IMR-90 (cell line): ENCODE measurements around the gene ATP6V0C. TPM values are rescaled to one million over a fixed set of nuclear protein-coding genes. Genes with fewer than 3 reads are reported as not detected.

ENCODE experiments used
- ATAC-seq: fragments of 200-7000 bp; cut with Tn5 transposase; 2 replicates; pipeline ENCODE4 v1.9.1; 2020; ENCODE audit warnings: low read depth, mild to moderate bottlenecking, moderate library complexity
- BruUV-seq: library from RNA; stranded (reverse); fragments of 400-500 nt; replicated peaks from 2 replicates; lab custom pipeline; 2021; lab: Mats Ljungman, UMichigan
- CTCF ChIA-PET: fragments of 300-600 bp; formaldehyde crosslinking; extraction: SDS; loops from one replicate; lab custom pipeline; 2021; ENCODE audit warnings: antibody characterized with exemption; lab: Yijun Ruan, JAX
- POLR2A ChIA-PET: fragments of 300-600 bp; sonication (Branson Sonifier 250); formaldehyde crosslinking; loops from one replicate; lab custom pipeline; 2022; ENCODE audit warnings: antibody characterized with exemption; ENCODE audit not compliant: unreplicated experiment; lab: Charles Lee
- DNase-seq: peaks from one replicate; pipeline ENCODE4 v3.0.0; 2013
- H2AFZ ChIP-seq: replicated peaks from 2 replicates; pipeline ENCODE3; 2013; ENCODE audit warnings: low read length, mild to moderate bottlenecking; ENCODE audit not compliant: poor library complexity
- H2AK5ac ChIP-seq: 2 replicates; pipeline ENCODE4 v1.6.1; 2013; ENCODE audit warnings: low read depth, low read length, inconsistent platforms
- H2AK9ac ChIP-seq: replicated peaks from 2 replicates; pipeline ENCODE3; 2013; ENCODE audit warnings: mild to moderate bottlenecking, low read depth, low read length, moderate library complexity; ENCODE audit not compliant: poor library complexity
- H2BK120ac ChIP-seq: 2 replicates; pipeline ENCODE4 v1.6.1; 2013; ENCODE audit warnings: low read depth, low read length, inconsistent platforms
- H2BK15ac ChIP-seq: 3 replicates; pipeline ENCODE4 v1.6.1; 2013; ENCODE audit warnings: low read depth, low read length, inconsistent platforms
- H2BK20ac ChIP-seq: 2 replicates; pipeline ENCODE4 v1.6.1; 2013; ENCODE audit warnings: low read depth, mild to moderate bottlenecking, inconsistent platforms, low read length, moderate library complexity
- H2BK5ac ChIP-seq: 2 replicates; pipeline ENCODE4 v1.6.1; 2013; ENCODE audit warnings: mild to moderate bottlenecking, low read depth, low read length, inconsistent platforms; ENCODE audit not compliant: poor library complexity, severe bottlenecking
- H3K14ac ChIP-seq: replicated peaks from 2 replicates; pipeline ENCODE4 v1.6.1; 2013; ENCODE audit warnings: low read depth, low read length, inconsistent platforms
- H3K18ac ChIP-seq: 2 replicates; pipeline ENCODE4 v1.6.1; 2013; ENCODE audit warnings: low read depth, low read length, control low read depth
- H3K23ac ChIP-seq: 2 replicates; pipeline ENCODE4 v1.6.1; 2013; ENCODE audit warnings: low read depth, low read length, inconsistent platforms
- H3K27ac ChIP-seq: 2 replicates; pipeline ENCODE4 v1.5.1; 2013; ENCODE audit warnings: mild to moderate bottlenecking, control low read depth, low read length; ENCODE audit not compliant: insufficient read depth
- H3K27me3 ChIP-seq: 2 replicates; pipeline ENCODE4 v1.6.1; 2013; ENCODE audit warnings: low read length; ENCODE audit not compliant: control insufficient read depth, insufficient read depth
- H3K36me3 ChIP-seq: 2 replicates; pipeline ENCODE4 v1.6.1; 2013; ENCODE audit warnings: low read length, mixed read lengths; ENCODE audit not compliant: control insufficient read depth, insufficient read depth
- H3K4ac ChIP-seq: 2 replicates; pipeline ENCODE4 v1.6.1; 2013; ENCODE audit warnings: low read depth, low read length, inconsistent platforms
- H3K4me1 ChIP-seq: 2 replicates; pipeline ENCODE4 v1.6.1; 2013; ENCODE audit warnings: low read length, mixed read lengths; ENCODE audit not compliant: control insufficient read depth, insufficient read depth
- H3K4me2 ChIP-seq: 2 replicates; pipeline ENCODE4 v1.6.1; 2013; ENCODE audit warnings: low read depth, mild to moderate bottlenecking, control low read depth, low read length, moderate library complexity
- H3K4me3 ChIP-seq: 2 replicates; pipeline ENCODE4 v1.5.1; 2013; ENCODE audit warnings: low read depth, mild to moderate bottlenecking, control low read depth, low read length, moderate library complexity; ENCODE audit not compliant: insufficient read depth
- H3K56ac ChIP-seq: 2 replicates; pipeline ENCODE4 v1.6.1; 2013; ENCODE audit warnings: low read length, inconsistent platforms; ENCODE audit not compliant: insufficient read depth; ENCODE audit errors: extremely low read depth
- H3K79me1 ChIP-seq, 2 experiments: 2 replicates each; pipeline ENCODE4 v1.6.1; 2013; ENCODE audit warnings: low read length in 2 of 2, inconsistent platforms in 1 of 2, low read depth in 1 of 2
- H3K9ac ChIP-seq: 2 replicates; pipeline ENCODE4 v1.6.1; 2013; ENCODE audit warnings: low read depth, low read length, control low read depth
- H3K9me1 ChIP-seq: 2 replicates; pipeline ENCODE4 v1.6.1; 2013; ENCODE audit warnings: low read length, inconsistent platforms; ENCODE audit not compliant: insufficient read depth
- H3K9me3 ChIP-seq: 2 replicates; pipeline ENCODE4 v1.6.1; 2013; ENCODE audit warnings: low read length; ENCODE audit not compliant: control insufficient read depth, insufficient read depth
- H4K20me1 ChIP-seq: 2 replicates; pipeline ENCODE4 v1.6.1; 2013; ENCODE audit warnings: low read length, inconsistent platforms; ENCODE audit not compliant: insufficient read depth
- H4K5ac ChIP-seq: 2 replicates; pipeline ENCODE4 v1.6.1; 2013; ENCODE audit warnings: mild to moderate bottlenecking, low read depth, low read length, control low read depth
- H4K8ac ChIP-seq, 2 experiments: 2 replicates each; pipeline ENCODE4 v1.6.1; 2013; ENCODE audit warnings: low read depth in 2 of 2, low read length in 2 of 2, control low read depth in 1 of 2, inconsistent platforms in 1 of 2
- H4K91ac ChIP-seq: 2 replicates; pipeline ENCODE4 v1.6.1; 2013; ENCODE audit warnings: low read depth, low read length, inconsistent platforms; ENCODE audit not compliant: insufficient read depth
- BHLHE40 ChIP-seq: fragments of 150-350 bp; IDR thresholded peaks from 2 replicates; pipeline ENCODE4 v1.6.1; 2016; ENCODE audit warnings: mild to moderate bottlenecking, low read depth, low read length
- CEBPB ChIP-seq: IDR thresholded peaks from 2 replicates; pipeline ENCODE4 v1.6.1; 2012; ENCODE audit warnings: low read depth, low read length, improper control_type of control experiment
- CHD1 ChIP-seq: IDR thresholded peaks from 2 replicates; pipeline ENCODE4 v1.6.1; 2012; ENCODE audit warnings: low read depth, low read length, improper control_type of control experiment
- FOS ChIP-seq: fragments of 150-350 bp; IDR thresholded peaks from 2 replicates; pipeline ENCODE4 v1.6.1; 2016; ENCODE audit warnings: low read depth, low read length
- MAFK ChIP-seq: IDR thresholded peaks from 2 replicates; pipeline ENCODE4 v1.6.1; 2012; ENCODE audit warnings: low read depth, low read length, improper control_type of control experiment
- MAZ ChIP-seq: IDR thresholded peaks from 2 replicates; pipeline ENCODE4 v1.6.1; 2012; ENCODE audit warnings: low read depth, mild to moderate bottlenecking, low read length, improper control_type of control experiment, moderate library complexity, borderline replicate concordance
- MXI1 ChIP-seq: IDR thresholded peaks from 2 replicates; pipeline ENCODE4 v1.6.1; 2012; ENCODE audit warnings: low read depth, mild to moderate bottlenecking, low read length, moderate library complexity, borderline replicate concordance
- NFE2L2 ChIP-seq: fragments of 150-350 bp; IDR thresholded peaks from 2 replicates; pipeline ENCODE4 v1.6.1; 2016; ENCODE audit warnings: low read depth, mild to moderate bottlenecking, low read length
- POLR2A ChIP-seq: IDR thresholded peaks from 2 replicates; pipeline ENCODE4 v1.6.1; 2012; ENCODE audit warnings: mild to moderate bottlenecking, low read depth, low read length
- RAD21 ChIP-seq: IDR thresholded peaks from 2 replicates; pipeline ENCODE4 v1.6.1; 2012; ENCODE audit warnings: low read length, improper control_type of control experiment
- RCOR1 ChIP-seq: IDR thresholded peaks from 2 replicates; pipeline ENCODE4 v1.6.1; 2012; ENCODE audit warnings: mild to moderate bottlenecking, low read length, improper control_type of control experiment; ENCODE audit not compliant: insufficient replicate concordance
- RFX5 ChIP-seq: IDR thresholded peaks from 2 replicates; pipeline ENCODE4 v1.8.0; 2012; ENCODE audit warnings: low read depth, mild to moderate bottlenecking, low read length, moderate library complexity
- SMC3 ChIP-seq: fragments of 150-350 bp; IDR thresholded peaks from 2 replicates; pipeline ENCODE4 v1.6.1; 2016; ENCODE audit warnings: low read depth, mild to moderate bottlenecking, antibody characterized with exemption, low read length, moderate library complexity
- WGBS, 2 experiments: methylation state at CpG; one replicate each; pipeline versions ENCODE4 v1.1.5 to v1.1.7; 2013; ENCODE audit warnings: missing lambda C conversion rate in 2 of 2; ENCODE audit not compliant: insufficient read length in 1 of 2; ENCODE audit errors: extremely low coverage in 2 of 2; 5-methylcytosine and 5-hydroxymethylcytosine counted together
- dilution Hi-C: fragments of 300-500 bp; cut with HindIII; formaldehyde crosslinking; loops from one replicate; pipeline ENCODE4 v1.14.3; 2018; ENCODE audit warnings: low sequenced_read_pairs; ENCODE audit not compliant: unreplicated experiment
- in situ Hi-C: fragments of 300-500 bp; cut with MboI; formaldehyde crosslinking; loops from 3 replicates; pipeline ENCODE4 v1.14.3; 2019; ENCODE audit warnings: low sequenced_read_pairs, inconsistent platforms, mixed read lengths
- intact Hi-C: fragments of 100-400 bp; cut with micrococcal nuclease; formaldehyde crosslinking; loops from 2 replicates; pipeline ENCODE4 v1.10.0; 2022
- polyA plus RNA-seq, 3 experiments: library from polyadenylated mRNA; depleted of rRNA; stranded (reverse); fragments of >200 nt; gene quantifications; 2 replicates each; pipeline ENCODE4 v1.2.3, GENCODE V29; 2012; ENCODE audit warnings: low replicate concordance in 1 of 3
- total RNA-seq: library from RNA; depleted of rRNA; stranded (reverse); fragments of >200 nt; gene quantifications from 2 replicates; pipeline ENCODE4 v1.2.3, GENCODE V29; 2012
- TF ChIP-seq, protein P1 (sequence below): conservative IDR thresholded peaks from 2 replicates; pipeline ENCODE4 v1.5.1; 2012; ENCODE audit warnings: mild to moderate bottlenecking, low read depth, low read length, improper control_type of control experiment
- TF ChIP-seq, protein P2 (sequence below): fragments of 150-350 bp; IDR thresholded peaks from 2 replicates; pipeline ENCODE4 v1.6.1; 2016; ENCODE audit warnings: low read depth, mild to moderate bottlenecking, low read length, moderate library complexity, borderline replicate concordance
- TF ChIP-seq, protein P3 (sequence below): fragments of 150-350 bp; IDR thresholded peaks from 2 replicates; pipeline ENCODE4 v1.6.1; 2017; ENCODE audit warnings: mild to moderate bottlenecking, antibody characterized with exemption, low read length, low read depth

Gene ATP6V0C
- total and polyA plus RNA-seq, 2 of the 4 experiments (the other 2 are of a cell fraction) = 8.4 to 107 TPM

DNA sequence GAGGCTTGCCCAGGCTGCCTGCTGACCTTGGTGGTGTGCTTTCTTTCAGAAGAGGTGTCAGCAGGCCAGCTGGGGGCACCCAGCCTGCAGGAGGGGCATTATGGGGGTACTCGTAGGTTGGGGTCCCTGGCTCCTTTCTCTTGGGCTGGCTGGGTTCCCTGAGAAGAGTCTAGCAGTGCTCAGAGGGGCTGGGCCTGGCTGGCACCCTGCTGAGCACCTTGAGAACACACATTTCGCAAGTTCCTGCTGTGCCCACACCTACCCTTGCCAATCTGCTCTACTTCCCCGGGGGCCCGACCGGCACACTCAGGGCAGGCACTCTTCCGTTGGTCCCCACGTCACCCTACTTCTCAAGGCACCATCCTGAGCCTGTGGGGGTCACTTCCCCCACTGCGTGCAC lies 12.4 kb downstream of the ATP6V0C start:
- H3K27me3 ChIP-seq = no peaks in the 10 kb centered on the region
- intact Hi-C loops = no loop called here

More for the DNA sequence above, 12.4 kb downstream of the ATP6V0C start:
- no peak overlapping the region for H3K56ac ChIP-seq
- no peak overlapping the region for H2BK20ac ChIP-seq
- WGBS, 2 experiments = 83% methylated on average over 6 of the region's 8 CpGs; no CpG with 5 or more reads in 1 of the 2 experiments
- peaks cover 4% of the 10 kb centered on the region for H3K4me1 ChIP-seq
- no peak overlapping the region for H3K23ac ChIP-seq
- no peaks in the 10 kb centered on the region; the same call in none of the 2 replicates for H4K20me1 ChIP-seq
- H2AK5ac ChIP-seq = no peak overlapping the region
- H2AFZ ChIP-seq = no peak overlapping the region
- DNase-seq (no peak), ATAC-seq (no peak)
- no TSS peak for BruUV-seq
- H3K9me1 ChIP-seq = 0 out of 2 replicates have a peak, but pooled peaks cover 3% of the 10 kb centered on the region
- no peak overlapping the region for H4K5ac ChIP-seq
- no peak overlapping the region for H3K4ac ChIP-seq
- no peak overlapping the region for H3K4me3 ChIP-seq
- no peak overlapping the region for H4K91ac ChIP-seq
- no peak overlapping the region for H4K8ac ChIP-seq
- no peaks in the 10 kb centered on the region for H3K9me3 ChIP-seq
- no peak overlapping the region for H3K27ac ChIP-seq
- in situ Hi-C loops = no loop called here
- H2AK9ac ChIP-seq = peak overlapping the region; percentile 39
- ChIA-PET CTCF (no interaction called here), POLR2A (no interaction called here)
- H3K79me1 ChIP-seq = peaks cover 15 to 44% of the 10 kb centered on the region in 2 experiments
- no peak overlapping the region for H2BK120ac ChIP-seq
- H3K14ac ChIP-seq = no peak overlapping the region
- no peak overlapping the region for H2BK15ac ChIP-seq
- peaks cover 57% of the 10 kb centered on the region for H3K36me3 ChIP-seq
- no peak overlapping the region for H3K4me2 ChIP-seq
- TF ChIP-seq, protein P1, sequence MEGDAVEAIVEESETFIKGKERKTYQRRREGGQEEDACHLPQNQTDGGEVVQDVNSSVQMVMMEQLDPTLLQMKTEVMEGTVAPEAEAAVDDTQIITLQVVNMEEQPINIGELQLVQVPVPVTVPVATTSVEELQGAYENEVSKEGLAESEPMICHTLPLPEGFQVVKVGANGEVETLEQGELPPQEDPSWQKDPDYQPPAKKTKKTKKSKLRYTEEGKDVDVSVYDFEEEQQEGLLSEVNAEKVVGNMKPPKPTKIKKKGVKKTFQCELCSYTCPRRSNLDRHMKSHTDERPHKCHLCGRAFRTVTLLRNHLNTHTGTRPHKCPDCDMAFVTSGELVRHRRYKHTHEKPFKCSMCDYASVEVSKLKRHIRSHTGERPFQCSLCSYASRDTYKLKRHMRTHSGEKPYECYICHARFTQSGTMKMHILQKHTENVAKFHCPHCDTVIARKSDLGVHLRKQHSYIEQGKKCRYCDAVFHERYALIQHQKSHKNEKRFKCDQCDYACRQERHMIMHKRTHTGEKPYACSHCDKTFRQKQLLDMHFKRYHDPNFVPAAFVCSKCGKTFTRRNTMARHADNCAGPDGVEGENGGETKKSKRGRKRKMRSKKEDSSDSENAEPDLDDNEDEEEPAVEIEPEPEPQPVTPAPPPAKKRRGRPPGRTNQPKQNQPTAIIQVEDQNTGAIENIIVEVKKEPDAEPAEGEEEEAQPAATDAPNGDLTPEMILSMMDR = no peak
- no peak for TF ChIP-seq POLR2A
- TF ChIP-seq NFE2L2 = no peak
- no peak for TF ChIP-seq CEBPB
- no peak for TF ChIP-seq RCOR1
- TF ChIP-seq RFX5 = no peak
- TF ChIP-seq MAFK = no peak
- no peak for TF ChIP-seq MXI1
- TF ChIP-seq, protein P2, sequence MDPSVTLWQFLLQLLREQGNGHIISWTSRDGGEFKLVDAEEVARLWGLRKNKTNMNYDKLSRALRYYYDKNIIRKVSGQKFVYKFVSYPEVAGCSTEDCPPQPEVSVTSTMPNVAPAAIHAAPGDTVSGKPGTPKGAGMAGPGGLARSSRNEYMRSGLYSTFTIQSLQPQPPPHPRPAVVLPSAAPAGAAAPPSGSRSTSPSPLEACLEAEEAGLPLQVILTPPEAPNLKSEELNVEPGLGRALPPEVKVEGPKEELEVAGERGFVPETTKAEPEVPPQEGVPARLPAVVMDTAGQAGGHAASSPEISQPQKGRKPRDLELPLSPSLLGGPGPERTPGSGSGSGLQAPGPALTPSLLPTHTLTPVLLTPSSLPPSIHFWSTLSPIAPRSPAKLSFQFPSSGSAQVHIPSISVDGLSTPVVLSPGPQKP = no peak
- TF ChIP-seq FOS = no peak
- no peak for TF ChIP-seq SMC3
- TF ChIP-seq BHLHE40 = no peak
- TF ChIP-seq, protein P3, sequence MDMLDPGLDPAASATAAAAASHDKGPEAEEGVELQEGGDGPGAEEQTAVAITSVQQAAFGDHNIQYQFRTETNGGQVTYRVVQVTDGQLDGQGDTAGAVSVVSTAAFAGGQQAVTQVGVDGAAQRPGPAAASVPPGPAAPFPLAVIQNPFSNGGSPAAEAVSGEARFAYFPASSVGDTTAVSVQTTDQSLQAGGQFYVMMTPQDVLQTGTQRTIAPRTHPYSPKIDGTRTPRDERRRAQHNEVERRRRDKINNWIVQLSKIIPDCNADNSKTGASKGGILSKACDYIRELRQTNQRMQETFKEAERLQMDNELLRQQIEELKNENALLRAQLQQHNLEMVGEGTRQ = no peak
- no peak for TF ChIP-seq MAZ
- no peak for TF ChIP-seq CHD1
- no peak for TF ChIP-seq RAD21
- no peak overlapping the region for H2BK5ac ChIP-seq
- H3K9ac ChIP-seq = no peak overlapping the region
- H3K18ac ChIP-seq = no peak overlapping the region
- dilution Hi-C loops = no loop called here
